Muscle of arm (tissue), 12 donors: ENCODE results near the gene INPP5A. TPM values are rescaled to one million over a fixed set of nuclear protein-coding genes. Genes with fewer than 3 reads are reported as not detected.
"Not testable (repeated sequence)": the region's sequence is repeated elsewhere in the genome, so short reads cannot be mapped to it uniquely, and the experiment has no call there.

Source experiments
- DNase-seq: peaks from one replicate; pipeline ENCODE4 v3.0.0-alpha.2; 2013
- polyA plus RNA-seq, 12 donors: library from polyadenylated mRNA; unstranded; fragments of 120-200 nt; gene quantifications; one replicate each; pipeline ENCODE4 v1.2.1, GENCODE V29; 2013; ENCODE audit not compliant: insufficient read length in 12 of 12

The INPP5A gene
- polyA plus RNA-seq, 12 donors = 22.2 to 59.4 (median 43.8) TPM; not detected in 1

DNA sequence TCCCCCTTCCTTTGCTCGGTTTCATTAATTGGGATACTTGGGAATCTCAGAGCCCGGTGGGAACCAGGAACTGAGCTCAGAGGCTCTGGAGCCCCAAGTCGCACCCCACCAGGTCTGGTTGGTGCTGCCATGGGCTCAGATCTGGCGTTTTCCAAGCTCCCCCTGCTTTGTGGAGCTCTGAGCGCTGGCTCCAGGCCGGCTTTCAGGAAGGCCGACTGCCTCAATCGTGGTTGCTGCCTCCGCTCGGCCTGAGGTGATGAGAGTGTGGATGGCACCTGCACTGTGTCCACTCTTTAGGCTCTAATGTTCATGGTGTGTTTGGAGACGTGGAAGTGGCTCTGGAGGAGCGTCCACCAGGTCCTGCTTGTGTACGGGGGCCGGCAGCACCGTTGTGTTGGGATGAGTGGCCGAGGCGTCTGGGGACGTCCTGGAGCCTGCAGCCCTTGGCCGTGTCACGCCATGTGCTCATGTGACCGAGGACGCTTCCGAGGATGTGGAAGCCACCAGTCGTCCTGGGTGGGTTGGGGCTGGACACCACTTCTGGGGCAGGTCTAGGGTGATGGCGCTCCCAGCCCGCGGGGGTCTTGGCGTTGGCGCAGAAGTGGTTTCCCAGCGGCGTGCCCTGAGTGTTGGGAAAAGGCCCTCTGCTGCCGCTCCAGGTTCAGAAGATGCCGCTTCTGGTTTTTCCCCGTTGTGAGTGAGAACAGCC is 8.2 kb downstream of the INPP5A start:
- no peak for DNase-seq

DNA sequence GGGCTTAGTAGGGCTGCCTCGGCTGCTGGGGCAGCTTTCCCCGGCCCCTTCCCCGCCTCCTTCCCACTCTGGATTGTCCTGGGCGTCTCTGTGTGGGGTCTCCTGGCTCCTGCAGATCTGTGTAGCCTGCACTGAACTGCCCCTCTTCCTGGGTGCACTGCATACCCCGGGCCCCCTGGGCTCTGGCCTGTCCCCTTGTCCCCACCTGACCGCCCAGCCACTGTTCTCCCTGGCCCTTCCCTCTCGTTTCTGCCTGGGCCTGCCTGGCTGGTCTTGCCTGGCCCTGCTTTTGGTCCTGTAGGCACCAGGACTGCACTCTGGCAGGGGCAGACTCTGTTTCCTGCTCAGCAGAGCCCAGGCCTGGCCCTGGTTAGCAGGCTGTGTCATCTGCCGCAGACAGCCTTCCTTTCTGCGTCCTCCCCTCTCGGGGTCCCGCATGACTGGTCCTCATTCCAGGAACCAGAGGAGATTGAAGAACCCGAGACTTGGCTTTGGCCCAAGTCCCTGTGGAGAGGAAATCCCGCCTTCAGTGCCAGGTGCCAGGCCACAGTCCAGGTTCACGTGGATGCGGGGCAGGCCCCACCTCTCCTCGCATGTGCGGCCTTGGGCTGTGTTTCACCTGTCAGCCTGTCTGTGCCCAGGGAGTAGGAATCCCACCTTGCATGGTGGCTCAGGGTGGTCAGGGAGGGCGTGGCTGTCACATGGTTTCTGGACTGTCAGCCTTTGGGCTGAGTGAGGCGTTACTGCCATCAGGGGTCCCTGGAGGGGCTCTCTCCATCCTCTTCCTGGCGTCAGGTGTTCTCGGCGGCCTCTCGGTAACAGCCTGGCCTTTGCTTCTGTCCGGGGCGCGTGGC is 9.2 kb downstream of the INPP5A start:
- no peak for DNase-seq

DNA sequence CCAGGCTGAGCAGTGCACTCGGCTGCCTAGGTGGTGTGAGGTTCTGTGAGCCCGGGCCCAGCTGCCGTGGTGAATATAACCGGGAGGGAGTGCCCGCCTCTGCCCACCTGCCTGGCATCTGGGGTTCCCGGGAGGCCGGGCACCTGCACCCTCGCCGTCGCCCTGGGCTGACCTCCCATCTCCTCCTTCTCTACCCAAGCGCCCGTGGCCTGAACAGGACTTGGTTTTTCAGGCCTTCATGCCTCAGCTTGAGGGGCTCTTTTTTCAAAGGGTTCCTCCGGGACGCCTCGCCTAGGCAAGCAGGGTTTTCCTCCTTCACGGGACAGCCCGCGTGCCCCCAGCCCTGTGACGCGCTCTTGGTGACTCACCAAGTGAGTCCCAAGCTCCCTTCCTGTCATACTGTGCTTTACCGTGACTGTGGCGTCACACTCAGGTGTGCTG is 9.9 kb downstream of the INPP5A start:
- no peak for DNase-seq

DNA sequence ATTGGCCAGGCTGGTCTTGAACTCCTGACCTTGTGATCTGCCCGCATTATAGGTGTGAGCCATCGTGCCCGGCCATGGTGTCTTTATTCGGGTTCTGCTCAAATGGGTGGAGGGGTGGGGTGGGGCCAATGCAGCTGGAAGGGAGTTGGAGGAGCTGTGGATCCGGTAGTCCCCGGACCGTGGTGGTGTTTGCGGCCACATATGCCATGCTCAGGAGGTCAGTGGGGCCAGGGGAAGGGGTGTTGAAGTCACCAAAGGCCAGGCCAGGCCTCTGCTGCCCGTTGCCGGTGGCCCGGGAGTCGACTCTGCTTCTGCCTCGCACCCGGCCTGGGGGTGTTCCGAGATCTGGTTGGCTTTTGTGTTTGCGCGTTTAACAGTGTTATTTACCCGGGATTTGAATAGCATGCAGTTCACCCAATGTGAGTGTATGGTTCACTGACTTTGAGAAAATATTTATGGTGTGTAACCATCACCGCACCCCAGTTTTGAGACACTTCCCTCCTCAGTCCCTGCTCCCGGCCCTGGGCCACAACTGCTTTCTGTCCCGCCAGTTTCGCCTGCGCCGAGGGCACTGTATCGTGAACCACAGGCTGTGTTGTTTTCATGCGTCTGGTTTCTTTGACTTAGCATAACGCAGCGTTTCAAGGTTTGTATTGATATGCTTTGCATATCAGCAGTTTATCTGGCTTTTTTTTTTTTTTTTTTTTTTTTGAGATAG is 10.7 kb downstream of the INPP5A start:
- no peak for DNase-seq

DNA sequence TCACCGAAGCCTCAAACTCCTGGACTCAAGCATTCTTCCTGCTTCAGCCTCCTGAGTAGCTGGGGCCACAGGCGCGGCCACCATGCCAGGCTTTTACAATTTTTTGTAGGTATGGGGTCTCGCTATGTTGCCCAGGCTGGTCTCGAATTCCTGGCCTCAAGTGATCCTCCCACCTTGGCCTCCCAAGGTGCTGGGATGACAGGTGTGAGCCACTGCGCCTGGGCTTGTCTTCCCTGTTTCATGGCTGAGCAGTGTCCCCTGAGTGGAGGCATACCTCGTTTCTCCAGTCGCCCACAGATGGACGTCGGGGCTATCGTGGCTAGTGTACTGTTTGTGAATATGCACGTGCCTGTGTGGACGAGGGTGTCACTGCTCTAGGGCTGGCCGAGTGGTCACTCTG is 11.3 kb downstream of the INPP5A start:
- DNase-seq = no peak

DNA sequence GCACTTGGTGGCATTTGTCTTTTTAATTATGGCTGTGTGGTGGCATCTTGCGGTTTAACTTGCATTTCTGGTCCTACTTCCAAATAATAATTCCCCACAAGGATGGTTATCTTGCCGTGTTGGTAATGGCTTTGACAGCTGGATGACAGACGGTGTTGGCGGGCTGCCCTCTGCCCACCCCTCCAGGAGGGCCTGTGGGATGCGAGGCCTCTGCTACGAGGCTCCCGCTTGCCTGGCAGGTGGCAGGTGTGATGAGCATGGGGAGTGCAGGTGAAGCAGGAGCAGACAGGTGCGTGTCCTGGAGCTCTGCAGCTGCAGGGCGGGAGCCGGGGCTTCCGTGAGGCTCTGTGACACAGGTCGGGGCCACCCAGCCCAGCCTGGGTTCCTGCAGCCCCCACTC is 11.8 kb downstream of the INPP5A start:
- DNase-seq = no peak

DNA sequence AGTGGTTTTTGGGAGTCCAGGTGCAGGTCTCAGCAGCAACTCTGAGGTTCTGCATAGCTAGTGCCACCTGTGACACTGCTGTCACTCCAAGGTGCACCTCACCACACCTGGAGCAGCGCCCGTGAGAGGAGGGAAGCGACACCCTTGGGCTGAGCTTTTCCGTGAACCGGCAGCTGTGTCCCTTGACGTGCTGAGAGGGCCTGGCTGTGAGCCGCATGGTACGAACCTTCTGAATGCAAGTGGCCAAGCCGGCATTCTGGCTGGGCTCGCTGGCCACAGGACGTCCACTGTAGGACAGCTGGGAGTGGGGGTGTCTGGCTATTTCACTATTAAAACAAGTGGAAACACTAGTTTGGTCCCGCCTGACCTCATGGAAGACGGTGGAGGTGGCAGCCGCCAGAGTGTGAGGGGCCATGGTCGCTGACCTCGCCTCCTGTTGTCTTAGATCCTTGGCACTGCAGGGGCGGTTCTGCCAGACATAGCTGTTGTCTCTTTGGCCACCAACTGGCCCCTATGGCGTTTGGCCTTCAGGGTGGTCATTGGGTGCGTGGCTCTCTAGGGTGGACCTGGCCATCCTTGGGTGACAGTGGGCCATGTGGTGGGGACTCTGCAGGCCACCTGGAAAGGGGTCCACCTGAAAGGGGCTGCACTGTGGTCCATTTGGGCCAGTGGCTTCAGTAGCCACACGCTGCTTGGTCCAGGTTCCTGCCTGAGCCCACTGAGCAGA is 12.9 kb downstream of the INPP5A start:
- DNase-seq = no peak

DNA sequence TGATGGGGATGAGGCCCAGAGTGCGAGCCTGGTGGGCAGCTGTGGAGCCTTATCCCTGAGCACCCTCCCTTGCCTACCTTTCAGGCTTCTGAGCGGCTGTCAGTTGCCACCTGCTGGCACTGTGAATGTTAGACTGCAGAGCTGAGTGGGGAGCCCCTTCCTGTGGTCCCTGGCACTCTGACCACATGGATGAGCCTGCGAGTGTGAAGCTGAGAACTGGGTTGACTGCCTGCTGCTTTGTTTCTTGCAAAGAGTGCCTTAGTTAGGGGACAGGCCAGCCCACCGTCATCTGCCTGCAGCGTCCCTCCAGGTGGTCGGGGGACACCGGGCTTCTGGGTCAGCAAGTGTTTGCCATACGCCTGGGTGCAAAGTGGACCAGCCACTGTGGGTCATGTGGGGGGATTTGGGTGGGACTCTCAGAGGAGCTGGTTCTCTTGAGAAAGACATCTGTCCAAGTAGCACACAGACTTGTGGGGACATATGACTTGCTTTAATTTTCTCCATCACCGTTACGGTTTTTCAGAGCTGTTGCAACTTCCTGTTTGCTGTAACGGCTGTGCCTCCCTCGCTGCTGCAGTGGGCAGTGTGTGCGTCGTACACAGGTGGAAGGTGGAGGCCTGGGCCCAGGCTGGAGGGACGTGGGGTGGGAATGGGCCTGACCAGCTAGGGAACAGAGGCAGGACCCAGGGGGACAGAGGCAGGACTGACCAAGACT is 13.7 kb downstream of the INPP5A start:
- no peak for DNase-seq

DNA sequence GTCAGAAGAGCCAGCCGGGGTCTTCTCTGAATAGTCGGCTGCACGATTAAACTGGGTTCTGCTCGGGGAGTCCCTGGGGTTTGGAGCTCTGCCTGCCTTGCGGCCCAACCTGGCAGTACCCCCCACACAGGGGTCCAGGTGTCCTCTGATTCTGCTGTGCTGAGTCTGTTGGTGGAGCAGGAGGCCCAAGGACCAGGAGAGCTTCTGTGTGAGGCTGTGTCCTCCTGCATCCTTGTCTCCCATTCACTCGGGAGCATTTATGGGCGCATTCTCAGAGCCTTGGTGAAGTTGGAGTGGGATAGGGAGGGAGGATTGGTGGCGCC is 14.2 kb downstream of the INPP5A start:
- DNase-seq = no peak

DNA sequence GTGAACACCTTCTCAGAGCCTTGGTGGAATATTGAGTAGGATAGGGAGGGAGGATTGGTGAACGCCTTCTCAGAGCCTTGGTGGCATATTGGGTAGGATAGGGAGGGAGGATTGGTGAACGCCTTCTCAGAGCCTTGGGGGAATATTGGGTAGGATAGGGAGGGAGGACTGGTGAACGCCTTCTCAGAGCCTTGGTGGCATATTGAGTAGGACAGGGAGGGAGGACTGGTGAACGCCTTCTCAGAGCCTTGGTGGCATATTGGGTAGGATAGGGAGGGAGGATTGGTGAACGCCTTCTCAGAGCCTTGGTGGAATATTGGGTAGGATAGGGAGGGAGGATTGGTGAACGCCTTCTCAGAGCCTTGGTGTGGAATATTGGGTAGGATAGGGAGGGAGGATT is 15.0 kb downstream of the INPP5A start:
- not testable (repeated sequence) for DNase-seq

DNA sequence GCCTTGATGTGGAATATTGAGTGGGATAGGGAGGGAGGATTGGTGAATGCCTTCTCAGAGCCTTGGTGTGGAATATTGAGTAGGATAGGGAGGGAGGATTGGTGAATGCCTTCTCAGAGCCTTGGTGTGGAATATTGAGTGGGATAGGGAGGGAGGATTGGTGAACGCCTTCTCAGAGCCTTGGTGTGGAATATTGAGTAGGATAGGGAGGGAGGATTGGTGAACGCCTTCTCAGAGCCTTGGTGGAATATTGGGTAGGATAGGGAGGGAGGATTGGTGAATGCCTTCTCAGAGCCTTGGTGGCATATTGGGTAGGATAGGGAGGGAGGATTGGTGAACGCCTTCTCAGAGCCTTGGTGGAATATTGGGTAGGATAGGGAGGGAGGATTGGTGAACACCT is 16.0 kb downstream of the INPP5A start:
- not testable (repeated sequence) for DNase-seq

DNA sequence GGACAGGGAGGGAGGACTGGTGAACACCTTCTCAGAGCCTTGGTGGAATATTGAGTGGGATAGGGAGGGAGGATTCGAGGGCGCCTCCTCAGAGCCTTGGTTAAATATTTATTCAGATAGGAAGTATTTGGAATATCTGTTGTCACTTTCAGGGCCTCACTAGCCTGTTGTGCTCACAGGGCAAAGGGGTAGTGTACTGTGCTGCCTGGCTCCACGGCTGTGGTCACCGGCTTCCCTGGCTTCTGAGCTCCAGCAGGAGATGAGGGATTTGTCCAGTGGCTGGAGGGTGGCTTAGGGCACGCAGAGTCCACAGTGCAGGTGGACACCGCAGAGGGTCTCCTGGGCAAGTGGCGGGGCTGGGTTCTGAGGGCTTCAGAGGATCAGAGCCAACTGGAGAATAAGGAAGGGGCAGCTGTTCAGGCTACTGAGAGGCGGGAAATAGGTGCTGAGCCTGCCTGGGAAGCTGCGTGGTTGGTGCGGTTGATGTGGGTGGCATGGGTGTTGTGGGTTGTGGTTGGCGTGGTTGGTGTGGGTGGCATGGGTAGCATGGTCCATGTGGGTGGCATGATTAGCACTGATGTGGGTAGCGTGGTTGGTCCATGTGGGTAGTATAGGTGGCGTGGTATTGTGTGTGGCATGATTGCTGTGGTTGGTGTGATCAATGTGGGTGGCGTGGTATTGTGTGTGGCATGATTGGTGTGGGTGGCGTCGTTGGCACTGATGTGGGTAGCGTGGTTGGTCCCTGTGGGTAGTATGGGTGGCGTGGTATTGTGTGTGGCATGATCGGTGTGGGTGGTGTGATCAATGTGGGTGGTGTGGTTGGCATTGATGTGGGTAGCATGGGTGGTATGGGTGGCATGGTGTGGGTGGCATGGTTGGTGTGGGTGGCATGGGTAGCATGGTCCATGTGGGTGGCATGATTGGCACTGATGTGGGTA is 16.7 kb downstream of the INPP5A start:
- DNase-seq = no peak

DNA sequence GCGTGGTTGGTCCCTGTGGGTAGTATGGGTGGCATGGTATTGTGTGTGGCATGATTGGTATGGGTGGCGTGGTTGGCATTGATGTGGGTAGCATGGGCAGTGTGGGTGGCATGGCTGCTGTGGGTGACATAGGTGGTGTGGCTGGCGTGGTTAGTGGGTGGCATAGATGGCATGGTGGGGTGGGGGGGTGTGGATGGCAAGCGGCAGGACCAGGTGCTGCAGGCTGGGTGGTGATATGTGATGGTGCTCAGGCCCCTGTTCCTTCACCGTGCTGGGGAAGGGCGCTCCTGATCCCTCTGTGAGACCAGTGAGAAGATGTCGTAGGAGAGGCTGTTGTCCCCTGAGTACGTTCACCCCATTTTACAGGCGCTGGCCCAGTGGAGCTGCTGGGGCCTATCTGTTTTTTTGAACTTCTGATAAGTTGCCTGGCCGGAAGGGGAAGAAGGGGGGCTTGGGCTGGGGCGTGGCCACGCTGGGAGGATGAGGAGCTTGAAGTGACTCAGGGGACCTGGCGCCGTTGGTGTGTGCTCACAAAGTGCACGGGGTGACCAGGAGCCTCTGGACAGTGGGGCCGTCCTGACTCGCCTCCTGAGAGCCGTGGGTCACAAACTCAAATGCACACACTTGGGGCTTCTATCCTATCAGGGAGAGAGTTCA is 17.5 kb downstream of the INPP5A start:
- no peak for DNase-seq

DNA sequence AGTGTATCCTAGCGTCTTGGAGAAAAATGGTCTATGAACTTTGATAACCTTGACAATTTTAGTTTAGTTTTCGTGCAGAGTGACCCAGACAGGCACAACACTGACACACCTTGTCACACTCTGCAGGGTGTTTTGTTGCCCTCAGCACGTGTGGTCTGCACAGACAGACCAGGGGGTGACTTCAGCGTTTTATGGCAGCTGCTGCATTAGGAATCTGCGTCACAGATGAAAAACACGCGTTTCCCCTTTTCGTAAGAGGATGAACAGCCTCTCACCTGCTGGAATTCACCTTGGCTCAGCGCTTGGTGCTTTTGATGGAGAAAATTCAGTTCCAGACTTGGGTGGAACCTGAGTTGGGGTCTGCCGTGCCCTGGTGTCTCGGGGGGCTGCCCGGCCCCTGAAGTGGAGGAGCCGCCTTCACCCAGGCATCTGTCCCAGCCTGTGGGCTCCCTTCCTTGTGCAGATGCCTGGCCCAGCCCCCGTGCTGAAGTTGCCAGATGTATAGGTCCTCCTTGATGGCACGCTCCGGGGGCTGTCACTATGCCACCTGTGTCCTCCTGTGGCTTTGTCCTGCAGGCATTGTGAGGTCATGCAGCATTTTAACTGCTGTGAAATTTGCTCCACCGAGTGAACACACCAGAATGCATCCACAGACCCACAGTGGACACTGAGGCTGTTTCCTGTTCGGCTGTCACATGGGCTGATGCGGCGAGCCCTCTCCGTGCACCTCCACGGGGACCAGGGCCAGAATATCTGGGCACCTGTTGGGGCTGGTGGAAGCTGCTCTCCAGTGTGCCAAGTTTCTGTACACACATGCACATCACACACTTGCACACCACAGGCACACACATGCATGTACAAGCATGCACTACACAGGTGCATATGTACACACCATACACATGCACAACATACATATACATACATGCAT is 18.3 kb downstream of the INPP5A start:
- no peak for DNase-seq

DNA sequence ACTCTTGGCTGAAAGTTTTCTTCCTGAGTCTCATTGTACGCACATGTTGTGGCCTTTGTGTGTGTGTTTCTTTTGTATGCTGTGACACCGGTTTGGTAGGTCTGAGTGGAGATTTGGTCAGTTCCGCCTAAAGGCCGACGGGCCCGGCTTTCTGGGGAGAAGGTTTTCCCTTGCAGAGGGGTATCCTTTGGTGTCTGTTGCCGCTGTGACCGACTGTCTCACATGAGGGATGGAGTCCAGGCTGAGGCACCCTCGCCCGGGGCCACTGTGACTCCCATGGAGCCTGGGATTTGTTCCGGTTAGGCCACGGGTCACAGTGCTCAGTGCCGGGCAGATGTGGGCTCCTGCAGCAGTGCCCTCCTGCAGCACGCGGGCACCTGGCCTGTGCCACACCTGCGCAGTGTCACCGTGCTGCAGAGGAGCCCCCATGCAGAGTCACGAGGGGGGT is 19.4 kb downstream of the INPP5A start:
- DNase-seq = no peak

DNA sequence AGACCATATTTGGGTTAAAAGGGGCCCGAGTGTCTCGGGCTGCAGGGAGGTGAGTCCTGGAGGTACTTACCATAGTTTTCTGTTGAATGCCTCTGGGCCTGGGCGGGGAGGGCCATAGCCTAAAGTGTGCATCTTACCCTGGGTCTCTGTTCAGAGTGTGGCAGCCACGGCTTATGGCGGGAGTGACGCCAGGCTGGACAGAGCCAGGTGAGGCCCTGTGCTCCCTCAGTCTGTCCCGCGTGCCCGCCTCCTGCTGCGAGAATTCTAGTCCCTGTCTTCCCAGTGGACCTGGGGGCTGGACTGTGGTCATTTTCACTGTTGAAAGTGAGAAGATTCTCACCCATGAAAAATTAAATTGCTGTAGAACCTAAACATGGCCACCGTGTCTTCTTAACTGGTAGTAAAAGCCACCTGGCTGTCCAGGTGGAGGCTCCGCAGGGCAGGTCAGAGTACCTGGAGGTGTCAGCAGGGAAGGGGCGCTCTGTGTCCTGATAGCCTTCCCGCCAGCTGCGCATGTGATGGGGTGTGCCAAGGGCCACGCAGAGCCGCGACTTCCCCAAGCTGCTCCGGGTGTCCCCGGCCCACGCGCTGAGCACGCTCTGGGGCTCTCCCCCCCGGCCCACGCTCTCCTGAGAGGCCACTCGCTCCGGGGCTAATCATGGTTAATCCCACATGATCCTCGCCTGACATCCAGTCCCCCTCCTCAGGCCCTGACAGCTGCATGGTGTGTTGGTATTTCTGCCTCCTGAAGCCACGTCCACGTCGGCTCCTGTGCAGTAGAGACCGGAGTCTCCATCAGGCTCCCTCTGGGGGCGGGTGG is 20.3 kb downstream of the INPP5A start:
- DNase-seq = no peak
